ENCODE results near the gene COL25A1.

The COL25A1 gene

DNA sequence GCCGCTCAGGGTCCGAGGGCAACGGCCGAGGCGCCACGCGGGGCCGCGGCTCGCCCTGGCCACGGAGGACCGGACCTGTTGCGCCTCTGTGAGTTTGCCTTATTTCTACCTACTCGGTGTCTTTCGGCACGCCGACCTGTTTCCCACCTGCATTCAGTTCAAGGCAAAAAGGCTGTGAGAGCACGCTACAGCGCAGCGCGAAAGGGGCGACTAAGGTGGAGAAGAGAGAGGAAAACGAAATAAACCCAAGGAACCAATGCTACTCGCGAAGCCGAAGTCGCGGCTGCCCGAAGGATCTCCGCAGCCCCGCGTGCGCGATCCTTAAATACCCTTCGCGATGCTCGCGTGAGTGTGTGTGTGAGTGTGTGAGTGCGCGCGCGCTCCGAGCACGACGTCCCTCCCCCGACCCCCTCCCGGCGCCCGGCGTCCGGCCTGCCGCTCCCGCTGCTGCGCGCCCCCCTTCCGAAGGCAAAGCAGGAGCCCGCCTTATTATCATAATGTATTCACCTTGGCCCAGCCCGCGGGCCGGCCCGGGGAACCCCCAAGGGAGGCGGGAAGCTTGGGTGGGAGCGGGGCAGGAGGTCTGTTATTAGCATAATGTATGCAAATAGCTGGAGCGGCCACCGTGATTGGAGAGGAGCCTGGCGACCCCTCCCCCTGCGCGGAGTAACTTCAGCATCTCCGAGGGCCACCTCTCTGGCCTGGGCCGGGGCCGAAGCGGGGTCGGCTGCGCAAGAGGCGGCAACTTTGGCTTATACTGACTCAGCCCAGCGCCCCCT lies at the start of gene COL25A1:
Gene COL25A1, minus strand, starts transcription at position 298 of the 779 bp plus-strand sequence.
- peak in 1 of 3 donors; percentile 24 for DNase-seq (ENCODE audit: low read depth in 3 of 3, low spot score in 1 of 3)

DNA sequence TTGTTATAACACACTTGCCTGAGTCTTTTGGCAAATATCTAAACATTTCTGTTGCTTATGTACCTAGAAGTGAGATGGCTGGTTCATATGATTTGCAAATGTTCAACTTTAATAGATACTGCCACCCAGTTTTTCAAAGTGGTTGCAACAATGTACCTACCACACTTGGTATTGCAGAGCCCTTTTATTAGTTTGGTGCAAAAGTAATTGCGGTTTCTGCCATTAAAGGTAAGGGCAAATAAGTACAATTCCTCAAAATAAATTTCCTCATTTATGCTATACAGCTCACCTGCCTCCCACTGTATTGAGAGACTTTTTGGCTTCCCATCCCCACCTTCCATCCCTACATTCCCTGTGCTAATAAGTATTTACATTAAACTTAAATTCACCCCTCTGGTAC lies 47.7 kb upstream of the COL25A1 start:
- DNase-seq (ENCODE audit: low read depth in 3 of 3, low spot score in 1 of 3) = no peak

DNA sequence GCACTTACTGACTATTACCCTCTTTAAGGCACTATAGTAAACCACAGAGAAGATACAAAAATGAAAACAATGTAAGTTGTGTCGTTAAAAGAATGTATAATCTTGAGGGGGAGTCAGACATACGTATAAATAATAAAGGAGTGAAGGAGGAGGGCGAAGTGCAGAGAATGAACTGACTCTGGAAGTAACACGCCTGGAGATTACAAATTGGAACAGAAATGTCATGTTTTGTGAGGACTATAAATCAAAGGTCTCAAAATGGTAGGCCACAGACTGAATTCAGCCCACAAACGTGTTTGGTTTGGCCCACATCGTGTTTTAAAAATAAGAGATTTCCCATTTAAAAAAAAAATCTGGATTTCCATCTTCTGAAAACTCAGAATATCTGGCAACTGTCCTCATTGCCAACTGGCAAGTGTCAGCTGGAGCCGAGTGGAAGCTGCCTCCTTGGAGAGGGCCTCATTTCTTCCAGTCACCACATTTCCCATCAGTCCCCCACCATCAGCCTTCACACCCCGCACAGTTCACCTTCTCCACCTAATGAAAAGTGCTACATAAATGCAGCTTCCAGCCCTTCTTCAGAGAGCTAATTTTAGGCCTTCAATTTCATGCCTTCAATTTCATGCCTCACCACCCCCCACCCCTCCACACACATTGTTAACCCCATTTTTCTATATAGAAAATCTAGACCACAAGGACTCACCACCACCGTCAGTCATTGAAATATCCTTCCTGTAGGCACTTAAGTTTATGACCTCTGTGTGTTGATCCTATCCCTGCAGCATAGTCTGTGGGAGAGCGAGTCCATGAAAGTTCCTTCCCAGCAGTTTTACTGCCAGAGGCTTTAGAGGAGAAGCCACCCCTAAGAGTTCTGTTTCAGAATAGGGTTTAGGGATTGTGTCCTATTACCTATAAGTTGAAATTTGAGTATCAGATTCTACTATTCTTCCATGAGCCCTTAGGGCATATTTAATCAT lies 32.0 kb upstream of the COL25A1 start:
- no peak for DNase-seq (ENCODE audit: low read depth in 3 of 3, low spot score in 1 of 3)

DNA sequence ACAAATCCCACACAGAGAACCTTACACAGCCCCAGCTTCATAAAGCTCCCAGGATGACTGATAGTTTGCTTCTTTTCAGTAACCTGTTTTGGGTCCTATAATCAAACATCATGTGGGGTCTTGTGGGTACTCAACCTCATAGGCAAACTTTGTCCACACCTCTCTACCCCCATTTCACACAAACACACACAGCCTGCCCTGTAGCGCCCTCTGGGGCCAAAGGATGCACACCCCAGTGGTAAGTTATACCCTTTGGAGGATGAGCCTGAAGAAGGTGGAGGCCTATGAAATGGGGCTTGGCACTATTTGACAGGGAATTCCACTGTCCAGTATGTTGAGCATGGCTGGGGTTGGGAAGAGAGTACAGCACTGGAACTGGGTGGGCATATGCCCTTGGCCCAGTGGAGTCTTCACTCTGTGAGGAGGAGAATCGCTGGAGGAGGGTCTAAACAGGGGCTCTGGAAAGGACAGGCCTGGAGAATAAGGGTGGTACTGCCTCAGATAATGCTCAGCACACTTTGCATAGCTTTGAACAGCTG lies 30.5 kb upstream of the COL25A1 start:
- DNase-seq (ENCODE audit: low read depth in 3 of 3, low spot score in 1 of 3) = no peak

DNA sequence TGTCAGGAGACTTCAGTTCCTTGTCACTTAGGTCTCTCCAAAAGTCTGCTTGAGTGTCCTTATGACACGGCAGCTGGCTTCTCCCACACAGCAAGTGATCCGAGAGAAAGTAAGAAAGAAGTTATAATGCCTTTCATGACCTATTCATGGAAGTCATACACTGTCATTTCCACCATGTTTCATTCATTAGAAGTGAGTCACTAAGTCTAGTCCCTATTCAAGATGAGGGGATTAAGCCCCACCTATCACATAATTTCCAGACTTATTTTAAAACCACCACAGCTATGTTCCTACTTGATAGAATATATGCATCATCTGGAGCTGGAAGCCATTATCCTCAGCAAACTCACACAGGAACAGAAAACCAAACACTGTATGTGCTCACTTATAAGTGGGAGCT lies 25.2 kb upstream of the COL25A1 start:
- DNase-seq (ENCODE audit: low read depth in 3 of 3, low spot score in 1 of 3) = no peak

DNA sequence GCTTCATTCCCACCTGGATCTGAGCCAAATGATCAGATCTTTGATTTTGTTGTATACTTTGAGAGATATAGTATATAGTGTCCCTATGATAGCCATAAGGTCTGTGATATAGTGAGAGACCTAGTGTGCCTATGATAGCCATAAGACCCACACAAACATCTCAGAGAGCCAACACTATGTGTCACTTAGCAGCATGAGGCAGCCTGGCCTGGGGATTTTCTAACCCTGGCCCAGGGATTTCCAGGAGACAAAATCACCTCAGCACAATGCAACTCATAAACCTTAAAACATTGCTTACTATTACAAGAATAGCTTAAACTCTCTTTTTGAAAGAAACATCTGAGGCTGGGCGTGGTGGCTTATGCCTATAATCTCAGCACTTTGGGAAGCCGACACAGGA lies 23.2 kb upstream of the COL25A1 start:
- DNase-seq (ENCODE audit: low read depth in 3 of 3, low spot score in 1 of 3) = no peak

DNA sequence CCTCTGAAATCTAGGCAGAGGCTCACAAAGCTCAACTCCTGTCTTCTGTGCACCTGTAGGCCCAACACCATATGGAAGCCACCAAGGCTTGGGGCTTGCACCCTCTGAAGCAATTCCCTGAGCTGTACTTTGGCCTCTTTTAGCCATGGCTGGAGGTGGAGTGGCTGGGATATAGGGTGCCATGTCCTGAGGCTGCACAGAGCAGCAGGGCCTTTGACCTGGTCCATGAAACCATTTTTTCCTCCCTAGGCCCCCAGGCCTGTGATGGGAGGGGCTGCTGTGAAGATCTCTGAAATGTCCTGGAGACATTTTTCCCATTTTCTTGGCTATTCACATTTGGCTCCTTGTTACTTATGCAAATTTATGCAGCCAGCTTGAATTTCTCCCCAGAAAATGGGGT lies 20.9 kb upstream of the COL25A1 start:
- no peak for DNase-seq (ENCODE audit: low read depth in 3 of 3, low spot score in 1 of 3)

DNA sequence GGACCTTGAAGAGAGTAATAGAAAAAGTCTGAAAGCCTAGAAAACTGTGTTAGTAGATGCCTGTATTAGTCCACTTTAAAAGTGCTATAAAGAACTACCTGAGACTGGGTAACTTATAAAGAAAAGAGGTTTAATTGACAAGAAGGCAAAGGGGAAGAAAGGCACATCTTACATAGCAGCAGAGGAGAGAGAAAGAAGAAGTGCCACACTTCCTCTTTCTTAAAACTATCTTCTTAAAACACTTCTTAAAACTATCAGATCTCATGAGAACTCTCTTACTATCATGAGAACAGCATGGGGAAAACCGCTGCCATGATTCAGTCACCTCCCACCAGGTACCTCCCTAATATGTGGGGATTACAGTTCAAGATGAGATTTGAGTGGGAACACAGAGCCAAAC lies 18.8 kb upstream of the COL25A1 start:
- no peak for DNase-seq (ENCODE audit: low read depth in 3 of 3, low spot score in 1 of 3)

DNA sequence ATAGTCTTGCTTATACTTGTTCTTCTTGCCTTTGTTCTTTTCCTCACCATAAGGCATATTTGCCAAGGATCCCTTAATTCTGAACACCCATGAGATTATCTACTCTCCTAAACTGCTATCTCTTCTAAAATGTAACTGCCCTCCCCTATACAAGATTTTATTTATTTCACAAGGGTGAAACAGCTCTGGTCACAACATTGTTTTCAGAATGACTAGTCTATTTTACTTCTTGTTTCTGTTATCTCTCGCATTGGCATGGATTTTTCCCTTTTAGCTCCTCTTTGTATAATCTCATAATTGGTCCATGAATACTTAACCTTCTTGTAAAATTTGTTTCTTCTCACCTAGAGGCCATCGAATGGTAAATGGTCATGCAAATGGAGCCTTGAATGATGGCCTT lies 17.2 kb upstream of the COL25A1 start:
- DNase-seq (ENCODE audit: low read depth in 3 of 3, low spot score in 1 of 3) = no peak

DNA sequence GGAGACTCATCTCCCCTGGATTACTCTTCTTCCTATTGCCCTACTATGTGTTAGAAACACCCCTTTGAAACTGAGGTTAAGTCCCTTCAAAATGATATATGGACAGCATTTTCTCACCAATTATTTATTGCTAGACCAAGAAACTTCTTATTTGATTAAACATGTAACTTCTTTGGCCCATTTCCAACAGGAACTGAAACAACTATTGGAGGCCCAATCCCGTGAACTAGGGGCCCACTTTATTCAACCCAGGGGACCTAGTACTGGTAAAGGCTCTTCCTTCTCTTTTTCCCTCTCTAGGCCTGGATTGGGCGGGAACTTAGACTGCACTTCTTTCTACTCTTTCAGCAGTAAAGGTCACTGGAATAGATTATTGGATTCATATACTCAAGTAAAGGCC lies 16.7 kb upstream of the COL25A1 start:
- DNase-seq (ENCODE audit: low read depth in 3 of 3, low spot score in 1 of 3) = no peak

DNA sequence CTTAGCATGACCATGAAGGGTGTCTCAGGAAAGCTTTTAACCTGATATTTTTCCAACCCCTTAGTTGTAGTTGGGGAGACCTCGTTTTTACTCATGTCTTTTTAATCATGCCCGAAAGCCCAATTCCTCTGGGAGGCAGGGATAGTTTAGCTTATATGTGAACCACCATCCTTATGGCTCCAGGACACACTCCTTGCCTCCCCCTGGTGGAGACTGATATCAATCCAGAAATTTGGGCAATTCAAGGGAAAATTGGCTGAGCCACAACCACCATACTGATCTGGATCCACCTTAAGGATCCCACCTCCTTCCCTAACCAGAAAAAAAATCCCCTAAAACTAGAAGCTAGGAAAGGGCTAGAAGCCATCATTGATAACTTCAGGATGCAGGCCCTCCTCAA lies 13.4 kb upstream of the COL25A1 start:
- no peak for DNase-seq (ENCODE audit: low read depth in 3 of 3, low spot score in 1 of 3)

DNA sequence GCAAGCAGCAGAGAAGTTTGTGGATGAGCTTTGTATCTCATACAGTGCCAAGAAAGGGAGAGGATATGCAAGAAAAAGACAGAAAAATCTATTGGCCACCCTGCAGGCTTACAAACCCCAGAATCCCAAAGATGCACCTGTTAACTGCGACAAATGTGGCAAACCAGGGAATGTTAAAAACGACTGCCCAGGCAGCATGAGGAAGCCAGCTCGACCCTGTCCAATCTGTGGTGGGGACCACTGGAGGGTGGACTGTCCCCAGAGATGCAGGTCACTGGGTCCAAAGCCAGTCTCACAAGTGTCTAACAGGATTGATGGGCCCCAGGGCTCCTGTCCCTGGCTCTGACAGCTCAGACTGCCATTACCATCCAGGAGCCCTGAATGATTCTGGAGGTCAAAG lies 12.9 kb upstream of the COL25A1 start:
- DNase-seq (ENCODE audit: low read depth in 3 of 3, low spot score in 1 of 3) = no peak

DNA sequence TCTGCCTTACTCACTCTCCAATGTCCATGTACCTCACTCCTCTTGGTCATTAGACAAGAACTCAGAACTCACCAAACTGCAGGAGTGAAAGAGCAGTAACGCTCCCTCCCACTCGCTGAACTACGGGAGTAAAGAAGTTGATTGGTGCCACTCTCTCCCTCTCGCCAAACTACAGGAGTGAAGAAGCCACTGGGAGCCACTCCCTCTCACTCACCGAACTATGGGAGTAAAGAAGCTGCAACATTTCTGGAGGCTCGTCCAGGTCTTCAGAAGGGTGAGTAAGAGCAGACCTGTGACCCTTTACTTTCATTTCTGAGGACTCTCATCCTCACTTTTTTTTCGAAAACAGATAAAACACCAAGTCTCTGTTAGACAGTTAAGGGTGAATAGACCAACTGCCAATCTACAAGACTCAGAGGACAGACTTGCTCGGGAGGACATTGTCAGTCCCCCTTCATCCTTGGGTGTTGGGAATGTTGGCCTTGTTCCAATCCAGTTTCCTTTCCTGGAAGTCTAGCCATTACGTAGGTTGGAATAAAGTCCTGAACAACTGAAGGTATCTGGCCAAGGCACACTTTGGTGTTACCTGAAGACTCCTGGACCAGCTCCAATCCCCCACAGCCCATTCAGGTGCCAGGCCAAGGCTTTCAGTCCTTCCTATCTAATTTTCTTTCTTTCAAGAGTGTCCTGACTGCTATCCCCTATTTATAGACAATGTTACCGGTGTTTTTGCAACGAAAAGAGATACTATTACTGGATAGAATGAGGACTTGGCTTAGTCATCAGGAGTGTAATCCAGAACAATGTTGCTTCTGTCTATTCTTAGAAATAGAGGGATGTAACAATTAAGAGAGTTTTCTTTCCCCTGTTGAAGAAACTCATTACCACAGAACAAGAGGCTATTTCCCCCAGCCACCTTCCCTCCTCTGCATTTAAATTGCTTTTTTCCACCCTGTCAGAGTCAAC lies 11.0 kb upstream of the COL25A1 start:
- no peak for DNase-seq (ENCODE audit: low read depth in 3 of 3, low spot score in 1 of 3)

DNA sequence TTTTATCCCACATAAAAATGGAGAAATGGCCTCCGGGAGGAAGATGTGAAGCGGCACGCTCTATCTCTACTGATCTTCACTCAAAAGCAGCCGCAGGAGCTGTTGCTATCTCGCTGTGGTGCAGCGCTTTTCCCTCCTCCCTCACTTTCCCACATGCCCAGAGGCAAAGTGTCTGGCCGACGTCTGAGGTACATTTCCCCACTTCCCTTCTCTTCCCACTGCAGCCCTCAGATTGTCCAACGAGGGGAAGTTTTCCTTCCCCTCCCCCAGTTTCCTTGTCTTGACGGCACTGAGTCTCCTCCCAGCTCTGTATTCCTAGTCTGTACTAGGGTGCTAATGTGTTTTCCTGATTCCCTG lies 660 bp upstream of the COL25A1 start:
- DNase-seq (ENCODE audit: low read depth in 3 of 3, low spot score in 1 of 3) = no peak

DNA sequence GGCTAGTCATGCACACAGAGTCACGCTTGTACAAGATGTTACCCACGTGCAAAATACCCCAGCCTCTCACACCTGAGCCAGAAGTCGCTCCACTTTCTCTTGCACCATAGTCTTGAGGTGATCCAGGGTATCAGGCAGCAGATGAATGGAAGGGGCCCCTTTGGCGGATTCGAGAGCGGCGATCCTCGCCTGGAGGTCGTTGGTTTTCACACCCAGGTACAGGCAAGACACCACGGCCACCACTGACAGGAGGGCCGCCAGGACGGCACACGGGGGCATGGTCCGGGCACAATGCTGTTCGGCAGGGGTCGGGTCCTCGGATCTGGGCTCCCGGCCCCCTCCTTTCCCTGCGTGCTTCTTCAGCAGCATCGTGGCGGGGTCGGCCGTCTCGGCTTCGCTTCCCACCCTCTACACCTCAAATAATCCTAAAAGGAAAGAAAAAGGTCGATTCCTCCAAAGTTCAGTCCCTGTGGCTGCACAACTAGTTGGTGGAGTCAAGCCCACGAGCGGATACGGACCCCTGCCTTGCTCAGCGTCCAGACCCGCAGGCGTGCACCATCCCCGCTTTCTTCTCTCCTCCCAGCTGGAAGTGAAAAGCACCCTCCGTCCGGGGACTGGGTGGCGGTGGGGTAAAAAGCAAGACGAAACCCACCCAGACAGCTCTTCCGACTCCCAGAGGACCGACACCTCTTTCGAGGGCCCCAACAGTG lies 652 bp downstream of the COL25A1 start:
- no peak for DNase-seq (ENCODE audit: low read depth in 3 of 3, low spot score in 1 of 3)

DNA sequence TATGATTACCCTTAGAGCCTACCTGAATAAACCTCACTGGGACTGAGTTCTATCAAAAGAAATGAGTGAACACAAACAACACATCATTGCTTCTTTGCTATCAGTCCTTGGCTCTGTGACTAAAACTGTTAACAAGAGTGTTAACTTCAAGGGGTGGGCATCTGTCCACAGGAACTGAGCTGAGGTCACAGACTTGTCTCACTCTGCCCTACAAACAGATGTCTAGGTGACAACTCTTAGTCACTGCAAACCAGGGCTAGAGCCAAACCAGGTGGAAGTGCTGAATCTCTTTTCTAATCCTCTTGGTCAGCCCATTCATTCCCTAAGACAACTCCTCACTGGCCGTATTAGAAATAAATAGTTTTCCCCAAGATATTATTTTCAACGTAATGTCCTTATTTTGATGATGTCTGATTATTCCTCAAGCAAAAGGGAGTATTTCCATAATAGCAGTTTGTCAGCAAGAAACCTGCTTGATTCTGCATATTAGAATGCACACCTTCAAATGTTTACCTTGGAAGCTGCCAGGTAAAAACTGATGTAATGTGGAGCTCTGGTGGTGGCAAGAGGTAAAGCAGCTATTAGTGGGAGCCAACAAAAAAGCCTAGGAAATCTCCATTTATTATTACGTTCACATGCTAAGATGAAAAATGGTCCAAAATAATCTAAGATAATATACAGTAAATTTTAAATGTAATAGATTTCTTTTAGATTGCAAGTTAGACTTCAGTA lies 4.0 kb downstream of the COL25A1 start:
- DNase-seq (ENCODE audit: low read depth in 3 of 3, low spot score in 1 of 3) = no peak

DNA sequence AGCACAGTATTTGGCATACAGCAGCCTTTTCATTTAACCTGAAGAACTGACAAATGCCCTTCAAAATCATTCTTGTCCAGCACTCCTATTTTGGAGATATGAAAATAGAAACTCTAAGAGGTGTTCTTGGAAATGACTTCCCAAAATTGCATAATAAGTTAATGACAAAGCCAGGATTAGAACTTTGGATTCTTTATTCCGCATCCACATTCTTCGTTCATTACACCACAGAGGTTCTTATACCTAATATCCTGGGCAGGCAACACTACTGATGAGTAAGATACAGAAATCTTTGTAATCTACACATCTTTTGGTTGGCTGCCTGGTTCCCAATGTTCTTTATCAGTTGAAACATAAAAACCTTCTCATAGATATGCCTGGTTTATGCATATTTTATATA lies 5.9 kb downstream of the COL25A1 start:
- DNase-seq (ENCODE audit: low read depth in 3 of 3, low spot score in 1 of 3) = no peak

DNA sequence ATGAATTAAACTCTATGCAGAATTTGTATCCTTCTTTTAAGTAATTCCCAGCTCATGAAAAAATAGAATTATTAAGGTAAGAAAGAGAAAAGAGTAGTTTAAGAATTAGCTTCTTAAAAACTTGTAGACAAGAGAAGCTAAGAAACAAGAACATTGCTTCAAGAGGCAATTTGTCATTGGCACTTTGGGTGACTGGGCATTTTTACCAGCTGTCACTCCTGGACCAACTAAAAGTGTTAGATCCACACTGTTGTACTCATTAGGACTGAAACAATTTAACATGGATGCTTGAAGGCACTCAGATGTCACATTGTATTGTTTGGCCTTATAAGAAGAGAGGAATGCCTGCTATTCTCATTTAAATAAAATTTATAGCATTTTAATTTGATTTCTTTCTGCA lies 7.4 kb downstream of the COL25A1 start:
- DNase-seq (ENCODE audit: low read depth in 3 of 3, low spot score in 1 of 3) = no peak

DNA sequence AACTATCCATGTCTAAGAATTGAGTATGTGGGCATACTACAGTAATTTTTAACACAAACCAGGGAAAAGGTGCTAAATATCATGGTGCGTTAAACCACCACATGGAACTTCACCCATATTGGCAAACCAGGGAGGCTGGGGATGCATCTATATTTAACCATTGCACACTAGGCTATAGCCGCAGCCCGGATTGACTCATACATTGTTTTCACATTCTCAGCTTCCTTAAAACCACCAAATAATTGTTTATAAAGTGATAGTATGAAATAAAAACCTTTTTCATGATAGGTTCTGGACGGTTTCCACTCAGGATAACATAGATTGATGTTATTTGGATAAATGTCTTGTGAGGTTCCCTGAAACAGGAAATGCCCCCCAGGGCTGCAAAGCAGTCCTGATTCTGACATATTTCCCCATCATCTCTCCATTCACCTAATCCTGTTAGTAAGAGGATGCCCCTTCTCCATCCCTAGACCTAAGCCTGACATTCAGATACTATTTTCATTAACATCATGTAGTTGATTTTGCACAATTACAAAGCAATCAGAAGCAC lies 7.9 kb downstream of the COL25A1 start:
- no peak for DNase-seq (ENCODE audit: low read depth in 3 of 3, low spot score in 1 of 3)

Measured in stimulated activated CD4-positive, alpha-beta T cell treated with anti-CD3 and anti-CD28 coated beads, TNF-alpha, amount 100 ng/mL, for 1 hour (primary cell).